IMR-90 (cell line): ENCODE results near the gene TECPR2. TPM values are rescaled to one million over a fixed set of nuclear protein-coding genes. Genes with fewer than 3 reads are reported as not detected.

Experiments
- ATAC-seq: fragments of 200-7000 bp; cut with Tn5 transposase; 2 replicates; pipeline ENCODE4 v1.9.1; 2020; ENCODE audit warnings: low read depth, mild to moderate bottlenecking, moderate library complexity
- BruUV-seq: library from RNA; stranded (reverse); fragments of 400-500 nt; replicated peaks from 2 replicates; lab custom pipeline; 2021; lab: Mats Ljungman, UMichigan
- CTCF ChIA-PET: fragments of 300-600 bp; formaldehyde crosslinking; extraction: SDS; loops from one replicate; lab custom pipeline; 2021; ENCODE audit warnings: antibody characterized with exemption; lab: Yijun Ruan, JAX
- POLR2A ChIA-PET: fragments of 300-600 bp; sonication (Branson Sonifier 250); formaldehyde crosslinking; loops from one replicate; lab custom pipeline; 2022; ENCODE audit warnings: antibody characterized with exemption; ENCODE audit not compliant: unreplicated experiment; lab: Charles Lee
- DNase-seq: peaks from one replicate; pipeline ENCODE4 v3.0.0; 2013
- H2AFZ ChIP-seq: replicated peaks from 2 replicates; pipeline ENCODE3; 2013; ENCODE audit warnings: low read length, mild to moderate bottlenecking; ENCODE audit not compliant: poor library complexity
- H2AK5ac ChIP-seq: 2 replicates; pipeline ENCODE4 v1.6.1; 2013; ENCODE audit warnings: low read depth, low read length, inconsistent platforms
- H2AK9ac ChIP-seq: replicated peaks from 2 replicates; pipeline ENCODE3; 2013; ENCODE audit warnings: mild to moderate bottlenecking, low read depth, low read length, moderate library complexity; ENCODE audit not compliant: poor library complexity
- H2BK120ac ChIP-seq: 2 replicates; pipeline ENCODE4 v1.6.1; 2013; ENCODE audit warnings: low read depth, low read length, inconsistent platforms
- H2BK15ac ChIP-seq: 3 replicates; pipeline ENCODE4 v1.6.1; 2013; ENCODE audit warnings: low read depth, low read length, inconsistent platforms
- H2BK20ac ChIP-seq: 2 replicates; pipeline ENCODE4 v1.6.1; 2013; ENCODE audit warnings: low read depth, mild to moderate bottlenecking, inconsistent platforms, low read length, moderate library complexity
- H2BK5ac ChIP-seq: 2 replicates; pipeline ENCODE4 v1.6.1; 2013; ENCODE audit warnings: mild to moderate bottlenecking, low read depth, low read length, inconsistent platforms; ENCODE audit not compliant: poor library complexity, severe bottlenecking
- H3K14ac ChIP-seq: replicated peaks from 2 replicates; pipeline ENCODE4 v1.6.1; 2013; ENCODE audit warnings: low read depth, low read length, inconsistent platforms
- H3K18ac ChIP-seq: 2 replicates; pipeline ENCODE4 v1.6.1; 2013; ENCODE audit warnings: low read depth, low read length, control low read depth
- H3K23ac ChIP-seq: 2 replicates; pipeline ENCODE4 v1.6.1; 2013; ENCODE audit warnings: low read depth, low read length, inconsistent platforms
- H3K27ac ChIP-seq: 2 replicates; pipeline ENCODE4 v1.5.1; 2013; ENCODE audit warnings: mild to moderate bottlenecking, control low read depth, low read length; ENCODE audit not compliant: insufficient read depth
- H3K27me3 ChIP-seq: 2 replicates; pipeline ENCODE4 v1.6.1; 2013; ENCODE audit warnings: low read length; ENCODE audit not compliant: control insufficient read depth, insufficient read depth
- H3K36me3 ChIP-seq: 2 replicates; pipeline ENCODE4 v1.6.1; 2013; ENCODE audit warnings: low read length, mixed read lengths; ENCODE audit not compliant: control insufficient read depth, insufficient read depth
- H3K4ac ChIP-seq: 2 replicates; pipeline ENCODE4 v1.6.1; 2013; ENCODE audit warnings: low read depth, low read length, inconsistent platforms
- H3K4me1 ChIP-seq: 2 replicates; pipeline ENCODE4 v1.6.1; 2013; ENCODE audit warnings: low read length, mixed read lengths; ENCODE audit not compliant: control insufficient read depth, insufficient read depth
- H3K4me2 ChIP-seq: 2 replicates; pipeline ENCODE4 v1.6.1; 2013; ENCODE audit warnings: low read depth, mild to moderate bottlenecking, control low read depth, low read length, moderate library complexity
- H3K4me3 ChIP-seq: 2 replicates; pipeline ENCODE4 v1.5.1; 2013; ENCODE audit warnings: low read depth, mild to moderate bottlenecking, control low read depth, low read length, moderate library complexity; ENCODE audit not compliant: insufficient read depth
- H3K56ac ChIP-seq: 2 replicates; pipeline ENCODE4 v1.6.1; 2013; ENCODE audit warnings: low read length, inconsistent platforms; ENCODE audit not compliant: insufficient read depth; ENCODE audit errors: extremely low read depth
- H3K79me1 ChIP-seq, 2 experiments: 2 replicates each; pipeline ENCODE4 v1.6.1; 2013; ENCODE audit warnings: low read length in 2 of 2, inconsistent platforms in 1 of 2, low read depth in 1 of 2
- H3K9ac ChIP-seq: 2 replicates; pipeline ENCODE4 v1.6.1; 2013; ENCODE audit warnings: low read depth, low read length, control low read depth
- H3K9me1 ChIP-seq: 2 replicates; pipeline ENCODE4 v1.6.1; 2013; ENCODE audit warnings: low read length, inconsistent platforms; ENCODE audit not compliant: insufficient read depth
- H3K9me3 ChIP-seq: 2 replicates; pipeline ENCODE4 v1.6.1; 2013; ENCODE audit warnings: low read length; ENCODE audit not compliant: control insufficient read depth, insufficient read depth
- H4K20me1 ChIP-seq: 2 replicates; pipeline ENCODE4 v1.6.1; 2013; ENCODE audit warnings: low read length, inconsistent platforms; ENCODE audit not compliant: insufficient read depth
- H4K5ac ChIP-seq: 2 replicates; pipeline ENCODE4 v1.6.1; 2013; ENCODE audit warnings: mild to moderate bottlenecking, low read depth, low read length, control low read depth
- H4K8ac ChIP-seq, 2 experiments: 2 replicates each; pipeline ENCODE4 v1.6.1; 2013; ENCODE audit warnings: low read depth in 2 of 2, low read length in 2 of 2, control low read depth in 1 of 2, inconsistent platforms in 1 of 2
- H4K91ac ChIP-seq: 2 replicates; pipeline ENCODE4 v1.6.1; 2013; ENCODE audit warnings: low read depth, low read length, inconsistent platforms; ENCODE audit not compliant: insufficient read depth
- FOS ChIP-seq: fragments of 150-350 bp; IDR thresholded peaks from 2 replicates; pipeline ENCODE4 v1.6.1; 2016; ENCODE audit warnings: low read depth, low read length
- MAFK ChIP-seq: IDR thresholded peaks from 2 replicates; pipeline ENCODE4 v1.6.1; 2012; ENCODE audit warnings: low read depth, low read length, improper control_type of control experiment
- MAZ ChIP-seq: IDR thresholded peaks from 2 replicates; pipeline ENCODE4 v1.6.1; 2012; ENCODE audit warnings: low read depth, mild to moderate bottlenecking, low read length, improper control_type of control experiment, moderate library complexity, borderline replicate concordance
- MXI1 ChIP-seq: IDR thresholded peaks from 2 replicates; pipeline ENCODE4 v1.6.1; 2012; ENCODE audit warnings: low read depth, mild to moderate bottlenecking, low read length, moderate library complexity, borderline replicate concordance
- NFE2L2 ChIP-seq: fragments of 150-350 bp; IDR thresholded peaks from 2 replicates; pipeline ENCODE4 v1.6.1; 2016; ENCODE audit warnings: low read depth, mild to moderate bottlenecking, low read length
- RAD21 ChIP-seq: IDR thresholded peaks from 2 replicates; pipeline ENCODE4 v1.6.1; 2012; ENCODE audit warnings: low read length, improper control_type of control experiment
- RCOR1 ChIP-seq: IDR thresholded peaks from 2 replicates; pipeline ENCODE4 v1.6.1; 2012; ENCODE audit warnings: mild to moderate bottlenecking, low read length, improper control_type of control experiment; ENCODE audit not compliant: insufficient replicate concordance
- RFX5 ChIP-seq: IDR thresholded peaks from 2 replicates; pipeline ENCODE4 v1.8.0; 2012; ENCODE audit warnings: low read depth, mild to moderate bottlenecking, low read length, moderate library complexity
- WGBS, 2 experiments: methylation state at CpG; one replicate each; pipeline versions ENCODE4 v1.1.5 to v1.1.7; 2013; ENCODE audit warnings: missing lambda C conversion rate in 2 of 2; ENCODE audit not compliant: insufficient read length in 1 of 2; ENCODE audit errors: extremely low coverage in 2 of 2; 5-methylcytosine and 5-hydroxymethylcytosine counted together
- dilution Hi-C: fragments of 300-500 bp; cut with HindIII; formaldehyde crosslinking; loops from one replicate; pipeline ENCODE4 v1.14.3; 2018; ENCODE audit warnings: low sequenced_read_pairs; ENCODE audit not compliant: unreplicated experiment
- in situ Hi-C: fragments of 300-500 bp; cut with MboI; formaldehyde crosslinking; loops from 3 replicates; pipeline ENCODE4 v1.14.3; 2019; ENCODE audit warnings: low sequenced_read_pairs, inconsistent platforms, mixed read lengths
- intact Hi-C: fragments of 100-400 bp; cut with micrococcal nuclease; formaldehyde crosslinking; loops from 2 replicates; pipeline ENCODE4 v1.10.0; 2022
- polyA plus RNA-seq, 3 experiments: library from polyadenylated mRNA; depleted of rRNA; stranded (reverse); fragments of >200 nt; gene quantifications; 2 replicates each; pipeline ENCODE4 v1.2.3, GENCODE V29; 2012; ENCODE audit warnings: low replicate concordance in 1 of 3
- total RNA-seq: library from RNA; depleted of rRNA; stranded (reverse); fragments of >200 nt; gene quantifications from 2 replicates; pipeline ENCODE4 v1.2.3, GENCODE V29; 2012

Gene TECPR2
- total and polyA plus RNA-seq, 2 of the 4 experiments (the other 2 are of a cell fraction): 9.5 to 11.7 TPM

GRCh38 chr14:102407258-102407657 lies 44.5 kb downstream of the TECPR2 start:
- no peak overlapping the region for H3K23ac ChIP-seq
- H3K9me1 ChIP-seq: 0 out of 2 replicates have a peak, but pooled peaks cover 4% of the 10 kb centered on the region
- CTCF ChIA-PET: no interaction called here
- H3K4me1 ChIP-seq: no peaks in the 10 kb centered on the region
- peaks cover 5% of the 10 kb centered on the region for H3K36me3 ChIP-seq
- H3K14ac ChIP-seq: no peak overlapping the region
- DNase-seq: no peak
- H3K79me1 ChIP-seq: no peaks in the 10 kb centered on the region
- H3K27ac ChIP-seq: no peak overlapping the region
- TF ChIP-seq MXI1 (no peak), MAFK (no peak), NFE2L2 (no peak), FOS (no peak), RCOR1 (no peak), RAD21 (no peak), RFX5 (no peak), MAZ (no peak)
- H2BK120ac ChIP-seq: no peak overlapping the region
- no peak overlapping the region for H2BK20ac ChIP-seq
- H4K5ac ChIP-seq: no peak overlapping the region
- POLR2A ChIA-PET: no interaction called here
- in situ Hi-C loops (no loop called here), intact Hi-C loops (no loop called here), dilution Hi-C loops (no loop called here)
- H4K91ac ChIP-seq: no peak overlapping the region
- no peaks in the 10 kb centered on the region for H3K27me3 ChIP-seq
- H3K56ac ChIP-seq: no peak overlapping the region
- 70% methylated on average over 2 of the region's 7 CpGs; no CpG with 5 or more reads in 1 of the 2 experiments for WGBS, 2 experiments
- no peak for ATAC-seq
- no peak overlapping the region for H3K4me3 ChIP-seq
- no peaks in the 10 kb centered on the region for H4K20me1 ChIP-seq
- no peak overlapping the region for H4K8ac ChIP-seq
- no peak overlapping the region for H2AK5ac ChIP-seq
- H3K18ac ChIP-seq: no peak overlapping the region
- H2BK15ac ChIP-seq: no peak overlapping the region
- no peak overlapping the region for H2BK5ac ChIP-seq
- H3K4ac ChIP-seq: no peak overlapping the region
- no peak overlapping the region for H3K4me2 ChIP-seq
- H3K9ac ChIP-seq: no peak overlapping the region
- no TSS peak for BruUV-seq
- H2AK9ac ChIP-seq: no peak overlapping the region
- no peak overlapping the region for H2AFZ ChIP-seq
- peaks cover 2% of the 10 kb centered on the region; the same call in 1 of the 2 replicates for H3K9me3 ChIP-seq
